ENCODE data around the gene ATAD3B.
"Not testable (repeated sequence)": the region's sequence is repeated elsewhere in the genome, so short reads cannot be mapped to it uniquely, and the experiment has no call there.

DNA sequence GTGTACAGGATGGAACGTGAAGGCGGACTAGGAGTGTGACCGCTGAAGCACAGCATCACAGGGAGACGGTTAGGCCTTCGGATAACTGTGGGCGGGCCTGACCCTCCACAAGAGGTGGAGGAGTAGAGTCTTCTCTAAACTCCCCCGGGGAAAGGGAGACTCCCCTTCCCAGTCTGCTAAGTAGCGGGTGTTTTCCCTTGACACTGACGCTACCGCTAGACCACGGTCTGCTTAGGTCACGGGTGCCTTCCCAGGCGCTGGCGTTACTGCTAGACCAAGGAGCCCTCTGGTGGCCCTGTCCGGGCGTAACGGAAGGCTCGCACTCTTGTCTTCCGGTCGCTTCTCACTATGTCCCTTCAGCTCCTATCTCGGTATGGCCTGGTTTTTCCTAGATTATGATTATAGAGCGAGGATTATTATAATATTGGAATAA lies 33.8 kb downstream of the ATAD3B start:
- not testable (repeated sequence) for TF ChIP-seq POU2F2 (IDR thresholded peaks at IDR 0.05; ENCODE audit: low read depth, low read length); POLR2A (IDR thresholded peaks at IDR 0.05; ENCODE audit: low read depth, low read length); POLR2AphosphoS5 (IDR thresholded peaks at IDR 0.05; ENCODE audit: low read depth, low read length); PAX5 (IDR thresholded peaks at IDR 0.05; ENCODE audit: insufficient read depth, low read length, severe bottlenecking)
